GM12891 (cell line): ENCODE results near the gene TSPAN11.

Experiments used
- POLR2A ChIP-seq: IDR thresholded peaks from 2 replicates; pipeline ENCODE4 v1.6.1; 2011; ENCODE audit warnings: low read depth, low read length, control low read depth
- POLR2AphosphoS5 ChIP-seq: IDR thresholded peaks from 2 replicates; pipeline ENCODE4 v1.6.1; 2011; ENCODE audit warnings: low read depth, low read length, control low read depth
- POU2F2 ChIP-seq: IDR thresholded peaks from 2 replicates; pipeline ENCODE4 v1.6.1; 2011; ENCODE audit warnings: low read depth, mild to moderate bottlenecking, control low read depth, low read length, moderate library complexity
- TAF1 ChIP-seq: IDR thresholded peaks from 2 replicates; pipeline ENCODE4 v1.6.1; 2011; ENCODE audit warnings: low read depth, low read length, control low read depth

DNA sequence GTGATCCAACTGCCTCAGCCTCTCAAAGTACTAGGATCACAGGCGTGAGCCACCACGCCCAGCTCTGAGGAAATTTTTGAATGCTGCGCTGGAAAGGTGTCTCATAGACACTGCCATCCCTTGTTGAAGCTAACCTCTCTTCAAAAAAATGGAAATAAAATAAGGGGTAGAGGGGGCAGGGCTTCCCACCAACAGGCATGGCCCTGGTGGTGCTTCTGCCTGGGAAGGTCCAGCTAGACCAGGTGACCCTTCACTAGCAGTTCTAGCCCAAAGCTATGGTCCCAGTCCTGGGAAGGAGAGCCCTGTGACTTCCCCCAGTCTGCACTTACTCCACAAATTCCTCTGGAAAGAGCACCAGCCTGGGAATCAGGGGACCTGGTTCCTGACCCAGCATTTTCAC, 45.7 kb upstream of the TSPAN11 start:
- TF ChIP-seq TAF1, result no peak
- no peak for TF ChIP-seq POLR2A
- TF ChIP-seq POLR2AphosphoS5, result no peak
- no peak for TF ChIP-seq POU2F2
